ENCODE results near the gene OSBPL10.

OSBPL10 gene

DNA sequence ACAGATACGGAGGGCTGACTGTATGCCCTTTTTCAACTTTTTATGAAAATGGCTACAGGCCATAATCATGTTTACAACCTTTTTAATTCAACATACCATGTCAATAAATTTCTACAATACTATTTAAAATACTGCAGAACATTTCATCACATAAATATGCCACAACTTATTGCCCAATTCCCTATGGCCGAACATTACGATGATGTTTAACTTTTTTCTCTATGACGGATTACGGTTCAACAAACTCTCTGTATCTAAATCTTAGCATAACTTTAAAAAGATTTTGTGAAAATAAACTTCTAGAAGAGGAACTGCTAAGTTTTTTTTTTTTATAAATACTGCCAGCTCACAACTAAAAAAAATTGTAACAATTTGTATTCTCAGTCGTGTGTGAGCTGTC, 220.4 kb downstream of the OSBPL10 start:
- no peaks in the 10 kb centered on the region for H3K4me1 ChIP-seq (ENCODE audit: control insufficient read depth, insufficient read depth, low read length, poor library complexity, severe bottlenecking)
- H3K9me3 ChIP-seq (ENCODE audit: control insufficient read depth, low read length) = no peaks in the 10 kb centered on the region
- H3K4me3 ChIP-seq (ENCODE audit: insufficient read depth, low read depth, low read length, poor library complexity, severe bottlenecking) = no peak overlapping the region
- DNase-seq = no peak
- H3K27ac ChIP-seq (ENCODE audit: insufficient read depth, low read length, poor library complexity, severe bottlenecking) = no peak overlapping the region
- H3K36me3 ChIP-seq (ENCODE audit: control insufficient read depth, insufficient read depth, low read length) = no peaks in the 10 kb centered on the region
- no peaks in the 10 kb centered on the region for H3K27me3 ChIP-seq (replicated peaks; ENCODE audit: control insufficient read depth, insufficient read depth, low read length, poor library complexity, severe bottlenecking)

DNA sequence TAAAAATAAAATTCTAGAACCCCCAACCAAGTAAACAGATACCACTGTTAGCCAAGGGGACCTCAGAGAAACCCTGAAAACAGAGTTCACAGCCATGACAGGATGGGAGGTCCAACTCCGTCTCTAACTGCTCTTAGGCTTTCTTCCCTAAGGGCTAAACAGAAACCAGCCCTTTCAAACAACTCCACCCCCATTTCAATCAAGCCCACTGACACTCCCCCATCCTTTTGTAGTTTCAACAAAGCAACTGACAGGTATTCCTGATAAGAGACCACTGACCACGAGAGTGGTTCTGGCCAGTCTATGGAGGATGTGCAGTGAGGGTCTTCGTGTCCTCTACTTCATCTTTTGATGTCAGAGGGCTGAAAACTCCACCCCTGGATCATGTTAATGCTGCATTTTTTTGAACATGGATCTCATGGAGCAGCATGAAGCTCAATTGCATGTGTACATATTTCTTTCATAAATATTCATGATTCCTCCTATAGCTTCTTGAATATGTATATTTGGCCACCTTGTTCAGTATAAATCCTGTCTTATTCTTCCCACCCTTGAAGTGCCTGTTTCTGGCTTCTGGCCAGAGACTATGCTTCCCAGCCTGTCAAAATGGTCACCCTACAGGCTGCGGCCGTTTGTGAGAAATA, 222.6 kb downstream of the OSBPL10 start:
- Histone ChIP-seq H3K27ac (ENCODE audit: insufficient read depth, low read length, poor library complexity, severe bottlenecking) (no peak overlapping the region), H3K9me3 (ENCODE audit: control insufficient read depth, low read length) (no peaks in the 10 kb centered on the region), H3K4me3 (ENCODE audit: insufficient read depth, low read depth, low read length, poor library complexity, severe bottlenecking) (no peak overlapping the region), H3K36me3 (ENCODE audit: control insufficient read depth, insufficient read depth, low read length) (no peaks in the 10 kb centered on the region), H3K4me1 (ENCODE audit: control insufficient read depth, insufficient read depth, low read length, poor library complexity, severe bottlenecking) (no peaks in the 10 kb centered on the region), H3K27me3 (replicated peaks; ENCODE audit: control insufficient read depth, insufficient read depth, low read length, poor library complexity, severe bottlenecking) (no peaks in the 10 kb centered on the region)
- no peak for DNase-seq

DNA sequence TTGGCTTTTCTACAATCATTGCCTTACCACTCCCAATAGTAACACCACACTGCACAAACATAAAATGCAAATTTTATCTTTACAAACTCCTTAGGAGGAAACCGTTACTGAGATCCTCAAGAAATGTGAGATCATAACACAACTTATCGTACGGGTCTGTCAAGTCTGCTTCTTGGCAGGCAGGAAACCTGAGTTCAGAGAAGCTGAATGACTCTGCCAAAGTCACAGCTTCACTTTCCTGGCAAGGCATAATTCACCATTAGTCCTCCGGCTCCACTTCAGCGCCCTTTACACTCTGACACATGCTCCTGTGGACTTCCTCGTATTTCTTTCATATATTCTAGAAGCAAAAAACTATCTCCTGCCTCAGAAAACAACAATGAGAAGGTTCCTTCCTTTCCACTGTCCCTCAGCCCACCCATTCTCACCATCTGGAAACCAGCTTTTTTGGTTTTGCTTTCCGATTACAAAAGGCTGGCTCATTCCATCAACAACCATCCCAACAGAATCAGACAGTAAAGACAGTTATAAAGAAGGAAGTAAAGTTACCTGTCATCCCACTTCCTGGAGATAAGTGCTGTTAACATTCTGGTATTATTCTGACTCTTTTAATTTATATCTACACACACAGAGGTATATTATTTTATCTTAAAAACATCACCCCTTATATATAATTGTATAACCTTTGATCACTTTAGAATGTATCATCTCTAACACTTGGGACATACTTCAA, 225.0 kb downstream of the OSBPL10 start:
- Histone ChIP-seq H3K4me3 (ENCODE audit: insufficient read depth, low read depth, low read length, poor library complexity, severe bottlenecking) (no peak overlapping the region), H3K27ac (ENCODE audit: insufficient read depth, low read length, poor library complexity, severe bottlenecking) (no peak overlapping the region)
- no peak for DNase-seq

DNA sequence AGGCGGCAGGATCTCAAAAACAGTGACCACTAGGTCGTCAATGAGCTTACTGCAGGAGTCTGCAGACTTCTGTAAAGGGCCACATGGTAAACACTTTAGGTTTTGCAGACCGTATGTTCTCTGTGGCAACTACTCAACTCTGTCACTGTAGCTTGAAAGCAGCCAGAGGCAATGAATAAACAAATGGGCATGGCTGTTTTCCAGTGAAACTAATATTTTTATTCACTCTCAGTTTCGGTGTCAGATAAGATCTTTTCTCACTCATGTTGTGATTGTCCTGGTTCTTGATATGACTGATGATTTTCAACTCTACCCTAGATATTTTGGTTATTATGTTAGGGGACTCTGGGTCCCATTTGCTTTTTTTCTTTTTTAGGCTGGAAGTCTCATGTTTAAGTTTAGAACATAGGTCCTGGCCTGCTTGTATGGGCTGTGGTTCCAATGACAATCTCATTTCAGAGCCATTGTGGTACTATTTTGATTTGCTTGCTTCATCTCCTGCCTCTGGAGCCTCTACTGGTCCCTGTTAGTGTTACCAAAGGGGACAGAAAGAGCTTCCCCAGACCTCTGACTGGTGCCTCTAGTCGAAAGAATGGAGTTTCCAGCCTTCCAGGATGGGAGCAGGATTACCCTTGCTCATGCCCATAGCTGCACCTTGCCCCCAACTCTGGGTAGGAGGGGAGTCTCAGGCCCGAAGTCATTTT, 226.3 kb downstream of the OSBPL10 start:
- Histone ChIP-seq H3K4me1 (ENCODE audit: control insufficient read depth, insufficient read depth, low read length, poor library complexity, severe bottlenecking) (no peaks in the 10 kb centered on the region), H3K36me3 (ENCODE audit: control insufficient read depth, insufficient read depth, low read length) (no peaks in the 10 kb centered on the region), H3K9me3 (ENCODE audit: control insufficient read depth, low read length) (no peaks in the 10 kb centered on the region), H3K27ac (ENCODE audit: insufficient read depth, low read length, poor library complexity, severe bottlenecking) (no peak overlapping the region), H3K27me3 (replicated peaks; ENCODE audit: control insufficient read depth, insufficient read depth, low read length, poor library complexity, severe bottlenecking) (no peaks in the 10 kb centered on the region), H3K4me3 (ENCODE audit: insufficient read depth, low read depth, low read length, poor library complexity, severe bottlenecking) (no peak overlapping the region)
- no peak for DNase-seq

More for the DNA sequence above, 225.0 kb downstream of the OSBPL10 start:
- Histone ChIP-seq H3K36me3 (ENCODE audit: control insufficient read depth, insufficient read depth, low read length) (no peaks in the 10 kb centered on the region), H3K27me3 (replicated peaks; ENCODE audit: control insufficient read depth, insufficient read depth, low read length, poor library complexity, severe bottlenecking) (no peaks in the 10 kb centered on the region), H3K9me3 (ENCODE audit: control insufficient read depth, low read length) (no peaks in the 10 kb centered on the region), H3K4me1 (ENCODE audit: control insufficient read depth, insufficient read depth, low read length, poor library complexity, severe bottlenecking) (no peaks in the 10 kb centered on the region)

DNA sequence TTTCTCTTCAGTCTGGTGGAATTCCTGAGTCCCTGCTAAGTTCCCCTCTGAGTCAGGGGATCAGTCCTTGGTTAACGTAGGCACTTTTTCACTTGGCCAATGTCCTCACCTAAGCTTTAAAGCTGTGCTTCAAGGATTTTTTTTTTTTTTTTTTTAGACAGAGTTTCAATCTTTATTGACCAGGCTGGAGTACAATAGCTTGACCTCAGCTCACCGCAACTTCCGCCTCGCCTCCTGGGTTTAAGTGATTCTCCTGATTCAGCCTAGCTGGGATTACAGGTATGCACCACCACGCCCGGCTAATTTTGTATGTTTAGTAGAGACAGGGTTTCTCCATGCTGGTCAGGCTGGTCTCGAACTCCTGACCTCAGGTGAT, 228.0 kb downstream of the OSBPL10 start:
- H3K36me3 ChIP-seq (ENCODE audit: control insufficient read depth, insufficient read depth, low read length) = no peaks in the 10 kb centered on the region
- no peak overlapping the region for H3K27ac ChIP-seq (ENCODE audit: insufficient read depth, low read length, poor library complexity, severe bottlenecking)
- no peak for DNase-seq
- H3K9me3 ChIP-seq (ENCODE audit: control insufficient read depth, low read length) = no peaks in the 10 kb centered on the region
- H3K4me3 ChIP-seq (ENCODE audit: insufficient read depth, low read depth, low read length, poor library complexity, severe bottlenecking) = no peak overlapping the region
- no peaks in the 10 kb centered on the region for H3K4me1 ChIP-seq (ENCODE audit: control insufficient read depth, insufficient read depth, low read length, poor library complexity, severe bottlenecking)
- no peaks in the 10 kb centered on the region for H3K27me3 ChIP-seq (replicated peaks; ENCODE audit: control insufficient read depth, insufficient read depth, low read length, poor library complexity, severe bottlenecking)

DNA sequence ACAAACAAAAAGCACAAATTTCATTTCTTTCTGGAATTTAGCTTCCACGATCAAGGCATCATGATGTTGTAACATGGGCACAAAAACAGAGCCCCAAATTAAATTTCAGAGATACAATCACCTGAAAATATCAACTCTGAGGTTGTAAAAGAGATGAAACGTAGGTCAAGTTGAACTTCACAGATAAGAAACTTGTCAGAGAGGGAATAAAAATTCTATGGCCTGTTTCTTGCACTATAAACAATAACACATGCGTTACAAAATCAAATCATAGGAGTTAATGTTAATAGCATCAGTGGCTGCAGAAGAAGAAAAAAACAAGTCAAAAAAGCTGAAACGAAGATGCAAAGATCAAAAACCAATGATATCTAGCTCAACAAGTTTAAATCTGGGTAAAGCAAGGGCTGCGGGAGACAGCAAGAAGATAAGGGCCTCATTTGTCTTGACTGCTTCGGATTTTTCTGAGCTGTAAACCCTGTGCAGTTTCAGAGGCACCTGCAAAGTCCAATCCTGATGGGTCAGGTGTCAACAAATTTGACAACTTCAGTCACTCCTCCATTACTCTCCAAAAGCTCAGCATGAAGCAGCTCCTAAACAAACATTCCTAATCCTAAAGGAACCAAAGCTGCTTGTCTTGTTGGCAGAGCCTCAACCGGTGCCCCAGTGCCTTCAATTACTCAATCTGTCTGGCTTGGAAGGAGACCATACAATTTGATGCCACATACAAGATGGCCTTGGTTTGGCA, 228.6 kb downstream of the OSBPL10 start:
- no peaks in the 10 kb centered on the region for H3K4me1 ChIP-seq (ENCODE audit: control insufficient read depth, insufficient read depth, low read length, poor library complexity, severe bottlenecking)
- no peak for DNase-seq
- H3K4me3 ChIP-seq (ENCODE audit: insufficient read depth, low read depth, low read length, poor library complexity, severe bottlenecking) = no peak overlapping the region
- H3K36me3 ChIP-seq (ENCODE audit: control insufficient read depth, insufficient read depth, low read length) = no peaks in the 10 kb centered on the region
- no peaks in the 10 kb centered on the region for H3K9me3 ChIP-seq (ENCODE audit: control insufficient read depth, low read length)
- H3K27ac ChIP-seq (ENCODE audit: insufficient read depth, low read length, poor library complexity, severe bottlenecking) = no peak overlapping the region
- H3K27me3 ChIP-seq (replicated peaks; ENCODE audit: control insufficient read depth, insufficient read depth, low read length, poor library complexity, severe bottlenecking) = no peaks in the 10 kb centered on the region

DNA sequence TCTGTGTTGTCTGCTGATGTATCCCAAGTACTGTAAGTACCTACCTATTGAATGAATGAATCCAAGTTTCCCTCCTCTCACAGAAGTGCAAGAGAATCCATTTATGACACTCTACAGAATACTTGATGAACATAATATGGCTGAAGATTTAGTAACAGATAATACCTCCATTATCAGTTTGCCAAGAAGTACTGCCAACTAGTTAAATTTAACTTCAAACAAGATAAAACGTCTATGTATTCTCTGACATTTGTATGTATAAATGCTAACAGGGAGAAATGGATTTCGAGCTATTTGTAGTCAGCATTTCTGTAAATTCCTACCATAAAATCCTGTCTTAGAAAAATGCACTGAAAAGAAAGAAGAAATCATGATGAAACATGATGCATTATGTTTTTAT, 230.7 kb downstream of the OSBPL10 start:
- Histone ChIP-seq H3K27ac (ENCODE audit: insufficient read depth, low read length, poor library complexity, severe bottlenecking) (no peak overlapping the region), H3K9me3 (ENCODE audit: control insufficient read depth, low read length) (no peaks in the 10 kb centered on the region), H3K27me3 (replicated peaks; ENCODE audit: control insufficient read depth, insufficient read depth, low read length, poor library complexity, severe bottlenecking) (no peaks in the 10 kb centered on the region), H3K4me3 (ENCODE audit: insufficient read depth, low read depth, low read length, poor library complexity, severe bottlenecking) (no peak overlapping the region), H3K36me3 (ENCODE audit: control insufficient read depth, insufficient read depth, low read length) (no peaks in the 10 kb centered on the region), H3K4me1 (ENCODE audit: control insufficient read depth, insufficient read depth, low read length, poor library complexity, severe bottlenecking) (no peaks in the 10 kb centered on the region)
- DNase-seq = no peak

DNA sequence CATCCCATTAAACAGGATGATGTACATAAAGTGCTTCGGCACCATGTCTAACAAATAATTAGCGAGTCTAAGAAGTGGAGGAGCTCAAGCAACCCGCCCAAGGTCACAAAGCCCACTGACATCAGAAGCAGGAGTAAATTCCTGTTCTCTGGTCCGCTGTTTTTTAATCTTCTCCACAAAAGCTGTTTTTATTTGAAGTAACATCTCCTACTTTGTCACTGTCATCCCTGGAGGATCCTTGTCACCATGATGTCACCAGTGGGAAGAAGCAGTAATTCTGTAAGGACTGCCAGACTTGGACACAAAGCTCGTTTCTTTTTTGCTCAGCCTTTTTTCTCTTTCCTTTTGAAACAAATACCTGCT, 232.1 kb downstream of the OSBPL10 start:
- Histone ChIP-seq H3K36me3 (ENCODE audit: control insufficient read depth, insufficient read depth, low read length) (no peaks in the 10 kb centered on the region), H3K4me3 (ENCODE audit: insufficient read depth, low read depth, low read length, poor library complexity, severe bottlenecking) (no peak overlapping the region), H3K27ac (ENCODE audit: insufficient read depth, low read length, poor library complexity, severe bottlenecking) (no peak overlapping the region), H3K27me3 (replicated peaks; ENCODE audit: control insufficient read depth, insufficient read depth, low read length, poor library complexity, severe bottlenecking) (no peaks in the 10 kb centered on the region), H3K9me3 (ENCODE audit: control insufficient read depth, low read length) (no peaks in the 10 kb centered on the region), H3K4me1 (ENCODE audit: control insufficient read depth, insufficient read depth, low read length, poor library complexity, severe bottlenecking) (no peaks in the 10 kb centered on the region)
- DNase-seq = no peak

DNA sequence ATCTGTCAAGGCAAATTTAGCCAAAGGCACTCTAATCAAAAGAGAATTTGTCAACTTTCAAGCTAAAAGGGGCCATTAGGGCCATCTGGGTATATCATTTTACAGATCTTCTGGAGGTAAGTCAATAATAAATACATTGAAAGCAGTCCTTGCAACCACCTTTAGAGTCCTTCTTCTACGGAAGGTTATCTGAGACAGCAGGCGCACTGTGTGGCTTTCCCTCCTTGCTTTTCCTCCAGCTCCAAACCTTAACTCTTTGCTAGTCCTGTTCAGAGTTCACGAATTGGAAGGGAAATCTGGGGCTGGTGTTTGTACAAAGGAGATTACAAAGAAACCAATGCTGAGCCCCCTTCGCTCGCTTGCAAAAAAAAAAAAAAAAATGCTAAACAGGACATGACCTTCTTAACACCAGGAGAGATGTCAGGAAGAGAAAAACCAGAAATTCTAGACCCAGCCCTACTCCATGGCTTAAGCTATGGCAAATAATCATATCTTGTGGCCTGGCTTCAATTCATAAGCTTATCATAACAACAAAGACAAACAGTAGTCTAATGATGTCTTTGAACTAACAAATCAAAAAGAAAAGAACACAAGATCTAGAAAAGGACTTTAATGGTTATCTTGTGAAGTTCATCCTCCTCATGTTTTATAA, 232.7 kb downstream of the OSBPL10 start:
- DNase-seq = no peak
- H3K36me3 ChIP-seq (ENCODE audit: control insufficient read depth, insufficient read depth, low read length) = no peaks in the 10 kb centered on the region
- H3K9me3 ChIP-seq (ENCODE audit: control insufficient read depth, low read length) = no peaks in the 10 kb centered on the region
- H3K4me3 ChIP-seq (ENCODE audit: insufficient read depth, low read depth, low read length, poor library complexity, severe bottlenecking) = no peak overlapping the region
- H3K27me3 ChIP-seq (replicated peaks; ENCODE audit: control insufficient read depth, insufficient read depth, low read length, poor library complexity, severe bottlenecking) = no peaks in the 10 kb centered on the region
- no peaks in the 10 kb centered on the region for H3K4me1 ChIP-seq (ENCODE audit: control insufficient read depth, insufficient read depth, low read length, poor library complexity, severe bottlenecking)
- no peak overlapping the region for H3K27ac ChIP-seq (ENCODE audit: insufficient read depth, low read length, poor library complexity, severe bottlenecking)
